CD14-positive monocyte (primary cell): Measurements from ENCODE around the gene AEBP1. TPM values are rescaled to one million over a fixed set of nuclear protein-coding genes. Genes with fewer than 3 reads are reported as not detected.

Experiments
- DNase-seq, 3 donors: peaks; one replicate each; pipeline ENCODE4 v3.0.0-alpha.2; 2011 to 2022
- H2AFZ ChIP-seq: 2 replicates; pipeline ENCODE4 v1.6.0; 2012; ENCODE audit warnings: mild to moderate bottlenecking, low read depth, low read length, inconsistent platforms; ENCODE audit not compliant: insufficient read depth, poor library complexity, severe bottlenecking
- H3K27ac ChIP-seq, 2 donors: 1 replicate in 1 of 2; 2 replicates in 1 of 2; pipeline ENCODE4 v1.5.1; 2012 to 2013; ENCODE audit warnings: low read length in 2 of 2, control low read depth in 1 of 2, inconsistent platforms in 1 of 2, low read depth in 1 of 2, mild to moderate bottlenecking in 1 of 2
- H3K27me3 ChIP-seq, 2 donors: one replicate each; pipeline versions ENCODE4 v1.6.0 to v1.6.1; 2011 to 2013; ENCODE audit warnings: low read length in 2 of 2; ENCODE audit not compliant: control insufficient read depth in 2 of 2, insufficient read depth in 2 of 2
- H3K36me3 ChIP-seq, 2 donors: replicated peaks in 1 of 2; 1 replicate in 1 of 2; 2 replicates in 1 of 2; pipeline versions ENCODE4 v1.5.1 to v1.6.1; 2012 to 2013; ENCODE audit warnings: low read length in 2 of 2, control low read depth in 1 of 2, inconsistent platforms in 1 of 2, mild to moderate bottlenecking in 1 of 2; ENCODE audit not compliant: insufficient read depth in 2 of 2, control insufficient read depth in 1 of 2
- H3K4me1 ChIP-seq, 2 donors: 1 replicate in 1 of 2; 2 replicates in 1 of 2; pipeline versions ENCODE4 v1.5.1 to v1.6.1; 2012 to 2013; ENCODE audit warnings: low read length in 2 of 2, control low read depth in 1 of 2, inconsistent platforms in 1 of 2, mild to moderate bottlenecking in 1 of 2, moderate library complexity in 1 of 2; ENCODE audit not compliant: insufficient read depth in 2 of 2, control insufficient read depth in 1 of 2
- H3K4me2 ChIP-seq: replicated peaks from 2 replicates; pipeline ENCODE3; 2012; ENCODE audit warnings: low read length, moderate library complexity, mild to moderate bottlenecking; ENCODE audit not compliant: poor library complexity, severe bottlenecking; ENCODE audit errors: extremely low read depth
- H3K4me3 ChIP-seq, 3 experiments: fragments of 200-600 bp in 1 of 3; sonication (generic) in 1 of 3; replicated peaks in 1 of 3; 1 replicate in 2 of 3; 2 replicates in 1 of 3; pipeline ENCODE4 v1.5.1; 2011 to 2013; ENCODE audit warnings: low read length in 3 of 3, mild to moderate bottlenecking in 3 of 3, control low read depth in 2 of 3, low read depth in 2 of 3, inconsistent platforms in 1 of 3, moderate library complexity in 1 of 3
- H3K79me2 ChIP-seq: 2 replicates; pipeline ENCODE4 v1.6.0; 2012; ENCODE audit warnings: mild to moderate bottlenecking, control low read depth, inconsistent platforms, low read length, moderate library complexity; ENCODE audit not compliant: insufficient read depth
- H3K9ac ChIP-seq: 2 replicates; pipeline ENCODE4 v1.6.0; 2017; ENCODE audit warnings: low read length, mild to moderate bottlenecking; ENCODE audit not compliant: insufficient read depth, poor library complexity, severe bottlenecking
- H3K9me3 ChIP-seq, 2 donors: replicated peaks in 1 of 2; 1 replicate in 1 of 2; 2 replicates in 1 of 2; pipeline versions ENCODE4 v1.5.1 to v1.6.1; 2012 to 2013; ENCODE audit warnings: low read length in 2 of 2, control low read depth in 1 of 2; ENCODE audit not compliant: control insufficient read depth in 1 of 2, insufficient read depth in 1 of 2
- H4K20me1 ChIP-seq: 2 replicates; pipeline ENCODE4 v1.6.0; 2012; ENCODE audit warnings: mild to moderate bottlenecking, low read length, control low read depth, moderate library complexity; ENCODE audit not compliant: insufficient read depth
- H3K27ac Mint-ChIP-seq, 7 donors: one replicate each; pipeline ENCODE4 v1.8.0; 2020; ENCODE audit warnings: mild to moderate bottlenecking in 7 of 7, mixed read lengths in 7 of 7, moderate library complexity in 6 of 7, inconsistent platforms in 2 of 7
- H3K27me3 Mint-ChIP-seq, 3 donors: one replicate each; pipeline ENCODE4 v1.8.0; 2021 to 2022; ENCODE audit warnings: low read depth in 3 of 3, mild to moderate bottlenecking in 3 of 3, mixed read lengths in 3 of 3, moderate library complexity in 3 of 3, inconsistent platforms in 1 of 3
- H3K36me3 Mint-ChIP-seq, 2 donors: one replicate each; pipeline ENCODE4 v1.8.0; 2020; ENCODE audit warnings: mixed read lengths in 2 of 2, inconsistent platforms in 1 of 2, mild to moderate bottlenecking in 1 of 2
- H3K4me1 Mint-ChIP-seq: one replicate; pipeline ENCODE4 v1.8.0; 2020; ENCODE audit warnings: mild to moderate bottlenecking, mixed read lengths
- H3K4me3 Mint-ChIP-seq, 2 donors: one replicate each; pipeline ENCODE4 v1.8.0; 2020; ENCODE audit warnings: mild to moderate bottlenecking in 2 of 2, mixed read lengths in 2 of 2, moderate library complexity in 1 of 2
- H3K9me3 Mint-ChIP-seq, 7 donors: one replicate each; pipeline ENCODE4 v1.8.0; 2020 to 2022; ENCODE audit warnings: mixed read lengths in 7 of 7, mild to moderate bottlenecking in 6 of 7, moderate library complexity in 6 of 7, inconsistent platforms in 2 of 7
- WGBS: methylation state at CpG from one replicate; pipeline ENCODE4 v1.1.5; 2013; ENCODE audit warnings: missing lambda C conversion rate; ENCODE audit not compliant: insufficient coverage; 5-methylcytosine and 5-hydroxymethylcytosine counted together
- intact Hi-C, 2 donors: fragments of 100-400 bp; cut with micrococcal nuclease; formaldehyde crosslinking; loops; one replicate each; pipeline versions ENCODE4 v1.15.0 to v1.15.1; 2023
- polyA plus RNA-seq, 3 donors: library from polyadenylated mRNA; depleted of rRNA in 1 of 3; unstranded in 2 of 3; stranded (reverse) in 1 of 3; fragments of 300-500 nt in 2 of 3; fragments of >200 nt in 1 of 3; fragmentation: Illumina TruSeq in 2 of 3; gene quantifications; 1 replicate in 2 of 3; 2 replicates in 1 of 3; pipeline ENCODE4 v1.2.3, GENCODE V29; 2012 to 2021
- TF ChIP-seq, protein P1 (sequence below): fragments of 200-600 bp; IDR thresholded peaks from one replicate; pipeline ENCODE4 v1.8.0; 2022; ENCODE audit warnings: antibody characterized with exemption, mild to moderate bottlenecking

AEBP1 gene
- polyA plus RNA-seq, 3 donors = 0.08 TPM; not detected in 2

DNA sequence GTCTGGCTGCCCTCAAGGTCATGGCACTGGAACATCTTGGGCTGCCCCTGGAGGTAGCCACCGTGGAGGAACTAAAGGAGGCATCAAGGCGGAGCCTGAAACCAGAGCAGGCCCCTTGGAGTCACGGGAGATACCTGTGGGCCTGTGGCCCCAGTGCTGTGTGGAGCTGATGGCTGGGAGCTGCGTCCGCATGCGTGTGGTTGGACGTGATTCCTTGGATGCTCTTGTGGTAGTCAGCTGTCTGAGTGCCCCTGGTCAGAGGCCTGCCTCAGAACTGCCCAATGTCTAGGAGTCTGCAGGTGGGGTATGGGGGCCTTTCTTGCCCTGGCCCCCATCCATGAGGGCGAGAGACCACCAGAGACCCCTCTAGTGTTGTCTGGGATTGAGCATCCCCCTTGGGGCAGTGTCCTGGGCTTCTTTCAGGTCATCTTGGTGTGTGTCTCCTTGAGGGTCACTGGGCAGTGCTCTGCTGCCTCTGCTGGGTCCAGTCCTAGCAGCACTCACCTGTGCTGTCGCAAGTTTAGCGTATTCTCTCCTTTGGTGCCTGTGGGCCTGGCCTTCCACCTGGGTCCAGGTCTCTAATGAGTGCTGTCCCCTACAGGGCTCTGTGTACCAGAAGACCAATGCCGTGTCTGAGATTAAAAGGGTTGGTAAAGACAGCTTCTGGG, 46.8 kb upstream of the AEBP1 start:
- no peak overlapping the region for H3K9ac ChIP-seq
- intact Hi-C loops = no loop called here
- no peak overlapping the region for H3K4me2 ChIP-seq
- H3K4me3 Mint-ChIP-seq = no peak overlapping the region
- peaks cover 93 to 100% of the 10 kb centered on the region in 2 donors for H3K36me3 ChIP-seq
- H3K27ac ChIP-seq = peak overlapping the region in 1 of 2 donors; percentile 24
- TF ChIP-seq, protein P1, sequence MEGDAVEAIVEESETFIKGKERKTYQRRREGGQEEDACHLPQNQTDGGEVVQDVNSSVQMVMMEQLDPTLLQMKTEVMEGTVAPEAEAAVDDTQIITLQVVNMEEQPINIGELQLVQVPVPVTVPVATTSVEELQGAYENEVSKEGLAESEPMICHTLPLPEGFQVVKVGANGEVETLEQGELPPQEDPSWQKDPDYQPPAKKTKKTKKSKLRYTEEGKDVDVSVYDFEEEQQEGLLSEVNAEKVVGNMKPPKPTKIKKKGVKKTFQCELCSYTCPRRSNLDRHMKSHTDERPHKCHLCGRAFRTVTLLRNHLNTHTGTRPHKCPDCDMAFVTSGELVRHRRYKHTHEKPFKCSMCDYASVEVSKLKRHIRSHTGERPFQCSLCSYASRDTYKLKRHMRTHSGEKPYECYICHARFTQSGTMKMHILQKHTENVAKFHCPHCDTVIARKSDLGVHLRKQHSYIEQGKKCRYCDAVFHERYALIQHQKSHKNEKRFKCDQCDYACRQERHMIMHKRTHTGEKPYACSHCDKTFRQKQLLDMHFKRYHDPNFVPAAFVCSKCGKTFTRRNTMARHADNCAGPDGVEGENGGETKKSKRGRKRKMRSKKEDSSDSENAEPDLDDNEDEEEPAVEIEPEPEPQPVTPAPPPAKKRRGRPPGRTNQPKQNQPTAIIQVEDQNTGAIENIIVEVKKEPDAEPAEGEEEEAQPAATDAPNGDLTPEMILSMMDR = no peak
- H2AFZ ChIP-seq = no peak overlapping the region
- 95% methylated on average over 11 of the region's 11 CpGs for WGBS
- DNase-seq = no peak
- H3K4me1 Mint-ChIP-seq = no peaks in the 10 kb centered on the region
- H3K36me3 Mint-ChIP-seq = peaks cover 85 to 98% of the 10 kb centered on the region in 2 donors
- H3K4me3 ChIP-seq = no peak overlapping the region
- H3K79me2 ChIP-seq = peaks cover 50% of the 10 kb centered on the region
- H3K9me3 Mint-ChIP-seq = no peaks in the 10 kb centered on the region
- H4K20me1 ChIP-seq = peaks cover 100% of the 10 kb centered on the region
- peak overlapping the region in 3 of 7 donors; percentile 37 to 48 (median 40) for H3K27ac Mint-ChIP-seq
- H3K27me3 Mint-ChIP-seq = peaks cover 0 to 4% (median 2%) of the 10 kb centered on the region in 3 donors
- no peaks in the 10 kb centered on the region for H3K27me3 ChIP-seq
- H3K9me3 ChIP-seq = no peaks in the 10 kb centered on the region
- no peaks in the 10 kb centered on the region for H3K4me1 ChIP-seq

DNA sequence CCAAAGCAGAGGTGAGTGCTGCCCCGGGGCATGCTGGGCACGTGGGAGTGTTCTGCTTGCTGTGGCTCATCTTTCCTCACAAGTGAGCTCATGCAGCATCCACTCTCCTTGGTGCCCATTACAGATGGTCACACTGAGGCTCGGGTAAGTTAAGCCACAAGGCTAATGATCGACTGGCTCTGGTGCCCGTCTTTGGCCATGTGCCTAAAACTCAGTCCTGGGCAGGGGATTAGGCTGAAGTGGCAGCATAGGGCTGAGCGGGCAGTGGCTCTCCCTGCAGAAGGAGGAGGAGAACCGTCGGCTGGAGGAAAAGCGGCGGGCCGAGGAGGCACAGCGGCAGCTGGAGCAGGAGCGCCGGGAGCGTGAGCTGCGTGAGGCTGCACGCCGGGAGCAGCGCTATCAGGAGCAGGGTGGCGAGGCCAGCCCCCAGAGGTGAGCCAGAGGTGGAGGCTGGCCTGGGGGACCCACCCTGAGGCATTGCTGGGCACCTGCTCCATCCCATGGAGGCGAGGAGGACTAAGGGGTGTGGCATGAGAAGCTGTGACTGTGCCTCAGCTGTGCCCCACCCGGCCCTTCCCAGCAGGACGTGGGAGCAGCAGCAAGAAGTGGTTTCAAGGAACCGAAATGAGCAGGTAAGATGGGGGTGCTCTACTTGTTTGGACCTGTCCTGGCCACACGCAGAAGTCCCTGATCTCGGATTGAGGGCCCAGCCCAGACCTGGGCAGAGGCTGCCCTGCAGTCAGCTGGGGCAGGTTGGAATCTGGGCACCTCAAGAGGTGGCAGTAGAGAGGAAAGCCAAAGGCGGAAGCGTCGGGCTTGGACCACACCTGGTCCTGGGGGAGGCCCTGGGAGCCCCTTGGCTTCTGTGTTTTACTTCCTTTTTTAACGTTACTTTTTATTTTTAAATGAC, 46.0 kb upstream of the AEBP1 start:
- Histone ChIP-seq H4K20me1 (peaks cover 100% of the 10 kb centered on the region), H3K36me3 (peaks cover 89 to 95% of the 10 kb centered on the region in 2 donors), H3K4me1 (no peaks in the 10 kb centered on the region), H3K9me3 (no peaks in the 10 kb centered on the region), H3K9ac (no peak overlapping the region), H2AFZ (no peak overlapping the region), H3K79me2 (peaks cover 42% of the 10 kb centered on the region), H3K27ac (no peak overlapping the region), H3K27me3 (no peaks in the 10 kb centered on the region), H3K4me2 (no peak overlapping the region), H3K4me3 (no peak overlapping the region)
- Mint-ChIP-seq H3K9me3 (no peaks in the 10 kb centered on the region), H3K4me3 (no peak overlapping the region), H3K4me1 (no peaks in the 10 kb centered on the region), H3K27me3 (peaks cover 0 to 4% (median 2%) of the 10 kb centered on the region in 3 donors), H3K36me3 (peaks cover 81 to 90% of the 10 kb centered on the region in 2 donors), H3K27ac (peak overlapping the region in 4 of 7 donors; percentile 43 to 85 (median 58))
- WGBS = 89% methylated on average over 27 of the region's 30 CpGs
- intact Hi-C loops = no loop called here
- TF ChIP-seq, protein P1 = no peak
- DNase-seq = no peak
